Measurements from ENCODE around the gene DKK3.
A peak's percentile ranks its signal among the peaks of the same experiment; 100 is the strongest.

DKK3 gene

GRCh38 chr11:12029738-12030363, 21.4 kb upstream of the DKK3 start:
- DNase-seq = no peak

GRCh38 chr11:12029119-12029518, 20.7 kb upstream of the DKK3 start:
- DNase-seq = no peak

GRCh38 chr11:12028303-12028702, 19.9 kb upstream of the DKK3 start:
- DNase-seq = no peak

- no peak for DNase-seq
Measured at GRCh38 chr11:12026331-12027211, 18.1 kb upstream of the DKK3 start.

GRCh38 chr11:12024254-12024926, 16.0 kb upstream of the DKK3 start:
- DNase-seq = no peak

GRCh38 chr11:12023015-12023414, 14.6 kb upstream of the DKK3 start:
- no peak for DNase-seq

GRCh38 chr11:12020546-12020945, 12.1 kb upstream of the DKK3 start:
- no peak for DNase-seq

GRCh38 chr11:12019866-12020416, 11.5 kb upstream of the DKK3 start:
- no peak for DNase-seq

- DNase-seq = no peak
Measured at GRCh38 chr11:12019337-12019736, 10.9 kb upstream of the DKK3 start.

- DNase-seq = no peak
Measured at GRCh38 chr11:12017865-12018453, 9.5 kb upstream of the DKK3 start.

- DNase-seq = no peak
Measured at GRCh38 chr11:12017243-12017678, 8.8 kb upstream of the DKK3 start.

GRCh38 chr11:12016246-12016645, 7.8 kb upstream of the DKK3 start:
- DNase-seq = no peak

GRCh38 chr11:12015486-12015885, 7.1 kb upstream of the DKK3 start:
- DNase-seq = no peak

- DNase-seq = no peak
Measured at GRCh38 chr11:12013781-12014180, 5.4 kb upstream of the DKK3 start.

- no peak for DNase-seq
Measured at GRCh38 chr11:12009617-12010321, 1.3 kb upstream of the DKK3 start.

- peak; percentile 12 for DNase-seq
Measured at GRCh38 chr11:12008790-12009616, 577 bp upstream of the DKK3 start.

- DNase-seq = no peak
Measured at GRCh38 chr11:12007230-12007593, 1.2 kb downstream of the DKK3 start.

GRCh38 chr11:12006552-12007229, 1.7 kb downstream of the DKK3 start:
- no peak for DNase-seq

- no peak for DNase-seq
Measured at GRCh38 chr11:12005476-12005875, 3.0 kb downstream of the DKK3 start.

GRCh38 chr11:12005061-12005460, 3.4 kb downstream of the DKK3 start:
- DNase-seq = no peak

- no peak for DNase-seq
Measured at GRCh38 chr11:12003815-12004214, 4.6 kb downstream of the DKK3 start.
